HEK293 (cell line): ENCODE measurements around the gene BTC.

ENCODE experiments used
- ZNF223 ChIP-seq: fragments of 450-650 bp; formaldehyde crosslinking; IDR thresholded peaks from 2 replicates; pipeline ENCODE4 v1.5.1; 2016; ENCODE audit warnings: missing biosample characterization, missing genetic modification characterization
- ZNF398 ChIP-seq: fragments of 450-650 bp; formaldehyde crosslinking; IDR thresholded peaks from 2 replicates; pipeline ENCODE4 v1.5.1; 2017; ENCODE audit warnings: missing biosample characterization, missing genetic modification characterization

GRCh38 chr4:74751856-74752255, 42.5 kb downstream of the BTC start:
- TF ChIP-seq ZNF398 (tag by site-specific recombination) (no peak), ZNF223 (tag by site-specific recombination) (no peak)
